Ramos (cell line): ENCODE data around the gene CCL15.

Experiments used
- in situ Hi-C: fragments of 300-500 bp; cut with MboI; formaldehyde crosslinking; loops from one replicate; pipeline ENCODE4 v1.14.3; 2022; ENCODE audit warnings: low sequenced_read_pairs; ENCODE audit not compliant: unreplicated experiment

Gene CCL15

GRCh38 chr17:35953720-35954119 is 47.6 kb downstream of the CCL15 start:
- in situ Hi-C loops, result no loop called here

GRCh38 chr17:35949401-35949800 is 52.0 kb downstream of the CCL15 start:
- in situ Hi-C loops, result no loop called here

DNA sequence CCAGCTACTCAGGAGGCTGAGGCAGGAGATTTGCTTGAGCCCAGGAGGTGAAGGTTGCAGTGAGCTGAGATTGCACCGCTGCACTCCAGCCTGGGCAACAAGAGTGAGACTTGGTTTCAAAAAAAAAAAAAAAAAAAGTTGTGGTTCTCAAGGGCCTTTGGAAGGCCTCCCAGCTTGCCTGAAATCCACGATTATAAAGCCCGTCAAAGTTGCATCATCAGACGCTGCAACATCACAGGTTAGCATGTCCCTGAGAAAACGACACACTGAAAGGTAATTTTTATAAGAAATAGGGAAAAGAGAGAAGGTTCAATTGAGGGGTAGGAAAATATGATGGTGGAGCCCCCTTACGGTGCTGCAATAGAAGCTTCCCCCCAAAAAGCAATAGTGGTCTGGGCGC is 53.3 kb downstream of the CCL15 start:
- in situ Hi-C loops, result no loop called here
